ENCODE results near the gene CDC42BPA. TPM values are rescaled to one million over a fixed set of nuclear protein-coding genes. Genes with fewer than 3 reads are reported as not detected.
"Not testable (repeated sequence)": the region's sequence is repeated elsewhere in the genome, so short reads cannot be mapped to it uniquely, and the experiment has no call there.

The CDC42BPA gene
- total RNA-seq, 1 experiment from 2014 or later: 30.1 TPM

- H4K5ac ChIP-seq (ENCODE audit: insufficient read length, low read depth, low read length): no peak overlapping the region
- no peak overlapping the region for H3K9ac ChIP-seq (ENCODE audit: extremely low read depth, insufficient read length, low read length)
- no peak for DNase-seq
- H3K4ac ChIP-seq (ENCODE audit: low read depth, low read length): no peak overlapping the region
- H3K4me3 Mint-ChIP-seq: no peak overlapping the region
- no peak overlapping the region for H2BK20ac ChIP-seq (ENCODE audit: low read depth, low read length, poor library complexity, severe bottlenecking)
- H3K79me2 ChIP-seq (ENCODE audit: insufficient read depth, low read length): no peaks in the 10 kb centered on the region; the same call in 1 of the 2 replicates
- H3K36me3 Mint-ChIP-seq (ENCODE audit: insufficient read depth in 1 of 3, low read depth in 3 of 3): peaks cover 13 to 40% (median 16%) of the 10 kb centered on the region in 3 experiments
- no peak overlapping the region for H3K56ac ChIP-seq (ENCODE audit: insufficient read length, low read depth, low read length)
- no peaks in the 10 kb centered on the region for H3K79me1 ChIP-seq (ENCODE audit: insufficient read depth, low read depth, low read length, poor library complexity, severe bottlenecking)
- peaks cover 6% of the 10 kb centered on the region in 2 experiments for H3K4me1 Mint-ChIP-seq
- H3K27me3 Mint-ChIP-seq (ENCODE audit: low read depth): peaks cover 2% of the 10 kb centered on the region; the same call in 1 of the 2 replicates
- H3K9me3 Mint-ChIP-seq: peaks cover 22 to 33% of the 10 kb centered on the region in 2 experiments
- no peak overlapping the region for H2BK120ac ChIP-seq (ENCODE audit: low read depth, low read length, poor library complexity, severe bottlenecking)
- H4K8ac ChIP-seq (replicated peaks; ENCODE audit: insufficient read length, low read depth, low read length): no peak overlapping the region
- H3T11ph ChIP-seq (ENCODE audit: low read length): no peak overlapping the region
- H3K18ac ChIP-seq (ENCODE audit: insufficient read length, low read depth, low read length): no peak overlapping the region
- H3K9me3 ChIP-seq (ENCODE audit: control insufficient read depth, low read depth, low read length): no peaks in the 10 kb centered on the region
- H3K27ac Mint-ChIP-seq: no peak overlapping the region
- H3K27me3 ChIP-seq (ENCODE audit: insufficient read depth, low read length): no peaks in the 10 kb centered on the region
- H3K27ac ChIP-seq (ENCODE audit: insufficient read length, low read depth, low read length): no peak overlapping the region
- H2BK15ac ChIP-seq (ENCODE audit: low read depth, low read length): no peak overlapping the region
- TF ChIP-seq CTCF (conservative IDR thresholded peaks at IDR 0.05): no peak
- no peak overlapping the region for H2AFZ ChIP-seq (ENCODE audit: low read length)
- no peak overlapping the region for H4K91ac ChIP-seq (ENCODE audit: insufficient read length, low read depth, low read length)
- no peak overlapping the region for H2AK5ac ChIP-seq (ENCODE audit: insufficient read length, low read length)
- H3K14ac ChIP-seq (ENCODE audit: insufficient read depth, low read length): no peak overlapping the region
- WGBS (ENCODE audit: extremely low coverage, insufficient read length, low lambda C conversion rate): no CpG with 5 or more reads among the region's 6 CpGs
- no peaks in the 10 kb centered on the region for H3K23me2 ChIP-seq (ENCODE audit: insufficient read length, low read depth, low read length, poor library complexity, severe bottlenecking)
- no peak overlapping the region for H3K4me2 ChIP-seq (ENCODE audit: insufficient read depth, insufficient read length, low read length)
- H4K20me1 ChIP-seq (ENCODE audit: control insufficient read depth, insufficient read depth, insufficient read length): no peaks in the 10 kb centered on the region
- H3K23ac ChIP-seq (ENCODE audit: insufficient read length, low read depth, low read length): no peak overlapping the region
- H2BK12ac ChIP-seq (ENCODE audit: insufficient read length, low read depth, low read length): no peak overlapping the region
- no peaks in the 10 kb centered on the region; the same call in 1 of the 2 replicates for H3K4me1 ChIP-seq (ENCODE audit: insufficient read depth, low read length)
- no peak overlapping the region for H2BK5ac ChIP-seq (ENCODE audit: insufficient read length, low read length)
Measured at GRCh38 chr1:226956942-226957713, 361.2 kb downstream of the CDC42BPA start.

GRCh38 chr1:226955857-226956256, 362.4 kb downstream of the CDC42BPA start:
- H3K9ac ChIP-seq (ENCODE audit: extremely low read depth, insufficient read length, low read length); H4K20me1 ChIP-seq (ENCODE audit: control insufficient read depth, insufficient read depth, insufficient read length); H3K4me3 Mint-ChIP-seq; H2AK5ac ChIP-seq (ENCODE audit: insufficient read length, low read length); H3K4ac ChIP-seq (ENCODE audit: low read depth, low read length); H3T11ph ChIP-seq (ENCODE audit: low read length); H3K56ac ChIP-seq (ENCODE audit: insufficient read length, low read depth, low read length); H2BK15ac ChIP-seq (ENCODE audit: low read depth, low read length); H4K91ac ChIP-seq (ENCODE audit: insufficient read length, low read depth, low read length); H3K18ac ChIP-seq (ENCODE audit: insufficient read length, low read depth, low read length); H3K14ac ChIP-seq (ENCODE audit: insufficient read depth, low read length); H3K4me1 ChIP-seq (ENCODE audit: insufficient read depth, low read length); DNase-seq; H3K23ac ChIP-seq (ENCODE audit: insufficient read length, low read depth, low read length); H4K5ac ChIP-seq (ENCODE audit: insufficient read length, low read depth, low read length); H3K27me3 Mint-ChIP-seq (ENCODE audit: low read depth); H3K27me3 ChIP-seq (ENCODE audit: insufficient read depth, low read length); H2BK5ac ChIP-seq (ENCODE audit: insufficient read length, low read length); H4K8ac ChIP-seq (replicated peaks; ENCODE audit: insufficient read length, low read depth, low read length); H2BK120ac ChIP-seq (ENCODE audit: low read depth, low read length, poor library complexity, severe bottlenecking); H2AFZ ChIP-seq (ENCODE audit: low read length); H2BK20ac ChIP-seq (ENCODE audit: low read depth, low read length, poor library complexity, severe bottlenecking); H3K79me2 ChIP-seq (ENCODE audit: insufficient read depth, low read length); H3K9me3 ChIP-seq (ENCODE audit: control insufficient read depth, low read depth, low read length); H2BK12ac ChIP-seq (ENCODE audit: insufficient read length, low read depth, low read length); H3K4me2 ChIP-seq (ENCODE audit: insufficient read depth, insufficient read length, low read length); H3K79me1 ChIP-seq (ENCODE audit: insufficient read depth, low read depth, low read length, poor library complexity, severe bottlenecking); H3K23me2 ChIP-seq (ENCODE audit: insufficient read length, low read depth, low read length, poor library complexity, severe bottlenecking); H3K27ac ChIP-seq (ENCODE audit: insufficient read length, low read depth, low read length); H3K27ac Mint-ChIP-seq: not testable (repeated sequence)
- peaks cover 22 to 33% of the 10 kb centered on the region in 2 experiments for H3K9me3 Mint-ChIP-seq
- WGBS (ENCODE audit: extremely low coverage, insufficient read length, low lambda C conversion rate): no CpG with 5 or more reads among the region's 2 CpGs
- H3K4me1 Mint-ChIP-seq: peaks cover 11 to 17% of the 10 kb centered on the region in 2 experiments
- peaks cover 13 to 40% (median 16%) of the 10 kb centered on the region in 3 experiments for H3K36me3 Mint-ChIP-seq (ENCODE audit: insufficient read depth in 1 of 3, low read depth in 3 of 3)

All from H9 (cell line).